ENCODE data around the gene ARHGAP42.

DNA sequence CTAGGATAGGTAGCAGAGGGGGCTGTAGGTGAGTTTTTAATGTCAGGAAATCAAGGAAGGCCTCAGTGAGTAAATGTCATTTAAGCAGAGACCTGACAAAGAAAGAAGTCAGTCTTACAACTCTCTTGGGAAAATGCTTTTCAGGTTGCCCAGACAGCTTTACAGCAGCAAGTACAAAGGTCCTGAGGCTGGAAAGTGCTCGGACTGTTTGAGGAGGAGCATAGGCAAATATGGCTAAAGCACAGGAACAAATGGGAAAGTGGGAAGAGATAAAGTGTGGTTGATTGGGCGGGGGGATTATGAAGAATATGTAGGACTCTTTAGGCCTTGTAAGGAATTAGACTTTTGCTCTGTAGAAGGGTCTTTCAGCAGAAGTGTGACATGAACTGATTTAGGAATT is 125.4 kb downstream of the ARHGAP42 start:
- TF ChIP-seq, protein P1, sequence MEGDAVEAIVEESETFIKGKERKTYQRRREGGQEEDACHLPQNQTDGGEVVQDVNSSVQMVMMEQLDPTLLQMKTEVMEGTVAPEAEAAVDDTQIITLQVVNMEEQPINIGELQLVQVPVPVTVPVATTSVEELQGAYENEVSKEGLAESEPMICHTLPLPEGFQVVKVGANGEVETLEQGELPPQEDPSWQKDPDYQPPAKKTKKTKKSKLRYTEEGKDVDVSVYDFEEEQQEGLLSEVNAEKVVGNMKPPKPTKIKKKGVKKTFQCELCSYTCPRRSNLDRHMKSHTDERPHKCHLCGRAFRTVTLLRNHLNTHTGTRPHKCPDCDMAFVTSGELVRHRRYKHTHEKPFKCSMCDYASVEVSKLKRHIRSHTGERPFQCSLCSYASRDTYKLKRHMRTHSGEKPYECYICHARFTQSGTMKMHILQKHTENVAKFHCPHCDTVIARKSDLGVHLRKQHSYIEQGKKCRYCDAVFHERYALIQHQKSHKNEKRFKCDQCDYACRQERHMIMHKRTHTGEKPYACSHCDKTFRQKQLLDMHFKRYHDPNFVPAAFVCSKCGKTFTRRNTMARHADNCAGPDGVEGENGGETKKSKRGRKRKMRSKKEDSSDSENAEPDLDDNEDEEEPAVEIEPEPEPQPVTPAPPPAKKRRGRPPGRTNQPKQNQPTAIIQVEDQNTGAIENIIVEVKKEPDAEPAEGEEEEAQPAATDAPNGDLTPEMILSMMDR (IDR thresholded peaks at IDR 0.05), result no peak
- no peak for TF ChIP-seq POLR2A (IDR thresholded peaks at IDR 0.05)
